Measurements from ENCODE around the gene FRMD4B. TPM values are rescaled to one million over a fixed set of nuclear protein-coding genes. Genes with fewer than 3 reads are reported as not detected.

The FRMD4B gene
- total and polyA plus RNA-seq, 2 experiments from 2014 or later = 6.4 to 12.8 TPM

DNA sequence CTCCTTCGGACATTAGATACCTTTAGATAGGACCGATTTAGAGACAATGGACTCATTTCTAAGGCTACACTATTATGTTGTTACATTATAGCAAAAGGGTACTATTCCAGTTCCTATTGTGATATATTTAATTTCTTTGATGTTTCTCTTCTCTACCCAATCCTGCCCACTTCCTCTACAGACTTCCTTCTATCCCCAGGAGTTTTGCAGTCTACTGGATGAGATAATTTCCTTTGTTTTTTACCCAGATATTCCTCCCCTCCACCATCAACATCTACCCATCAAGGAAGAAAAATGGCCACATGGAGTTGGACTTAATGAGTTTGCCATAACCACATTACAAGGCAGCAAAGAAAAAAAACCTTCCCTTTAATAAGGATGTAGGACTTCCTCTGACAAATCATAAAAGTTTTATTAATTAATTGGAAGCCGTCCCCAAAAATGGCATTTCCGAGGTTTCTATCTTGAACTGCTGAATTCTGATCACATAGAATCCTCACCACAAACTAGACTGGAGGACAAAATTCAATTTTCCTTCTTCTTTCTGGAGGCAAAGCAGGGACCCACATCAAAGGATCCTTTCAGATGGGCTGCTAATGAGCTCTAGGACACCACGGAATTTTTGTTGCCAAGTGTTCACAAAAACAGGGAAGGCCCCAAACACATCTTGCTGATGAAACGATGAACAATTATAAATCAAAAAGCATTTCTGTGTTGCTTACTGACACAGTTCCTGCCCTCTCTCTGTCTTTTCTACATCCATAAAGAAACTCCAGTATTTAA is 33.4 kb downstream of the FRMD4B start (continued):
- TF ChIP-seq, protein P1, sequence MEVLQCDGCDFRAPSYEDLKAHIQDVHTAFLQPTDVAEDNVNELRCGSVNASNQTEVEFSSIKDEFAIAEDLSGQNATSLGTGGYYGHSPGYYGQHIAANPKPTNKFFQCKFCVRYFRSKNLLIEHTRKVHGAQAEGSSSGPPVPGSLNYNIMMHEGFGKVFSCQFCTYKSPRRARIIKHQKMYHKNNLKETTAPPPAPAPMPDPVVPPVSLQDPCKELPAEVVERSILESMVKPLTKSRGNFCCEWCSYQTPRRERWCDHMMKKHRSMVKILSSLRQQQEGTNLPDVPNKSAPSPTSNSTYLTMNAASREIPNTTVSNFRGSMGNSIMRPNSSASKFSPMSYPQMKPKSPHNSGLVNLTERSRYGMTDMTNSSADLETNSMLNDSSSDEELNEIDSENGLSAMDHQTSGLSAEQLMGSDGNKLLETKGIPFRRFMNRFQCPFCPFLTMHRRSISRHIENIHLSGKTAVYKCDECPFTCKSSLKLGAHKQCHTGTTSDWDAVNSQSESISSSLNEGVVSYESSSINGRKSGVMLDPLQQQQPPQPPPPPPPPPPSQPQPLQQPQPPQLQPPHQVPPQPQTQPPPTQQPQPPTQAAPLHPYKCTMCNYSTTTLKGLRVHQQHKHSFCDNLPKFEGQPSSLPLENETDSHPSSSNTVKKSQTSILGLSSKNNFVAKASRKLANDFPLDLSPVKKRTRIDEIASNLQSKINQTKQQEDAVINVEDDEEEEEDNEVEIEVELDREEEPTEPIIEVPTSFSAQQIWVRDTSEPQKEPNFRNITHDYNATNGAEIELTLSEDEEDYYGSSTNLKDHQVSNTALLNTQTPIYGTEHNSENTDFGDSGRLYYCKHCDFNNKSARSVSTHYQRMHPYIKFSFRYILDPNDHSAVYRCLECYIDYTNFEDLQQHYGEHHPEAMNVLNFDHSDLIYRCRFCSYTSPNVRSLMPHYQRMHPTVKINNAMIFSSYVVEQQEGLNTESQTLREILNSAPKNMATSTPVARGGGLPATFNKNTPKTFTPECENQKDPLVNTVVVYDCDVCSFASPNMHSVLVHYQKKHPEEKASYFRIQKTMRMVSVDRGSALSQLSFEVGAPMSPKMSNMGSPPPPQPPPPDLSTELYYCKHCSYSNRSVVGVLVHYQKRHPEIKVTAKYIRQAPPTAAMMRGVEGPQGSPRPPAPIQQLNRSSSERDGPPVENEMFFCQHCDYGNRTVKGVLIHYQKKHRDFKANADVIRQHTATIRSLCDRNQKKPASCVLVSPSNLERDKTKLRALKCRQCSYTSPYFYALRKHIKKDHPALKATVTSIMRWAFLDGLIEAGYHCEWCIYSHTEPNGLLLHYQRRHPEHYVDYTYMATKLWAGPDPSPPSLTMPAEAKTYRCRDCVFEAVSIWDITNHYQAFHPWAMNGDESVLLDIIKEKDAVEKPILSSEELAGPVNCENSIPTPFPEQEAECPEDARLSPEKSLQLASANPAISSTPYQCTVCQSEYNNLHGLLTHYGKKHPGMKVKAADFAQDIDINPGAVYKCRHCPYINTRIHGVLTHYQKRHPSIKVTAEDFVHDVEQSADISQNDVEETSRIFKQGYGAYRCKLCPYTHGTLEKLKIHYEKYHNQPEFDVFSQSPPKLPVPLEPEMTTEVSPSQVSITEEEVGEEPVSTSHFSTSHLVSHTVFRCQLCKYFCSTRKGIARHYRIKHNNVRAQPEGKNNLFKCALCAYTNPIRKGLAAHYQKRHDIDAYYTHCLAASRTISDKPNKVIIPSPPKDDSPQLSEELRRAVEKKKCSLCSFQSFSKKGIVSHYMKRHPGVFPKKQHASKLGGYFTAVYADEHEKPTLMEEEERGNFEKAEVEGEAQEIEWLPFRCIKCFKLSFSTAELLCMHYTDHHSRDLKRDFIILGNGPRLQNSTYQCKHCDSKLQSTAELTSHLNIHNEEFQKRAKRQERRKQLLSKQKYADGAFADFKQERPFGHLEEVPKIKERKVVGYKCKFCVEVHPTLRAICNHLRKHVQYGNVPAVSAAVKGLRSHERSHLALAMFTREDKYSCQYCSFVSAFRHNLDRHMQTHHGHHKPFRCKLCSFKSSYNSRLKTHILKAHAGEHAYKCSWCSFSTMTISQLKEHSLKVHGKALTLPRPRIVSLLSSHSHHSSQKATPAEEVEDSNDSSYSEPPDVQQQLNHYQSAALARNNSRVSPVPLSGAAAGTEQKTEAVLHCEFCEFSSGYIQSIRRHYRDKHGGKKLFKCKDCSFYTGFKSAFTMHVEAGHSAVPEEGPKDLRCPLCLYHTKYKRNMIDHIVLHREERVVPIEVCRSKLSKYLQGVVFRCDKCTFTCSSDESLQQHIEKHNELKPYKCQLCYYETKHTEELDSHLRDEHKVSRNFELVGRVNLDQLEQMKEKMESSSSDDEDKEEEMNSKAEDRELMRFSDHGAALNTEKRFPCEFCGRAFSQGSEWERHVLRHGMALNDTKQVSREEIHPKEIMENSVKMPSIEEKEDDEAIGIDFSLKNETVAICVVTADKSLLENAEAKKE (CRISPR knock-in tag; IDR thresholded peaks at IDR 0.05) = no peak
- TF ChIP-seq NANOG (IDR thresholded peaks at IDR 0.05; ENCODE audit: borderline replicate concordance) = no peak
- TF ChIP-seq, protein P2, sequence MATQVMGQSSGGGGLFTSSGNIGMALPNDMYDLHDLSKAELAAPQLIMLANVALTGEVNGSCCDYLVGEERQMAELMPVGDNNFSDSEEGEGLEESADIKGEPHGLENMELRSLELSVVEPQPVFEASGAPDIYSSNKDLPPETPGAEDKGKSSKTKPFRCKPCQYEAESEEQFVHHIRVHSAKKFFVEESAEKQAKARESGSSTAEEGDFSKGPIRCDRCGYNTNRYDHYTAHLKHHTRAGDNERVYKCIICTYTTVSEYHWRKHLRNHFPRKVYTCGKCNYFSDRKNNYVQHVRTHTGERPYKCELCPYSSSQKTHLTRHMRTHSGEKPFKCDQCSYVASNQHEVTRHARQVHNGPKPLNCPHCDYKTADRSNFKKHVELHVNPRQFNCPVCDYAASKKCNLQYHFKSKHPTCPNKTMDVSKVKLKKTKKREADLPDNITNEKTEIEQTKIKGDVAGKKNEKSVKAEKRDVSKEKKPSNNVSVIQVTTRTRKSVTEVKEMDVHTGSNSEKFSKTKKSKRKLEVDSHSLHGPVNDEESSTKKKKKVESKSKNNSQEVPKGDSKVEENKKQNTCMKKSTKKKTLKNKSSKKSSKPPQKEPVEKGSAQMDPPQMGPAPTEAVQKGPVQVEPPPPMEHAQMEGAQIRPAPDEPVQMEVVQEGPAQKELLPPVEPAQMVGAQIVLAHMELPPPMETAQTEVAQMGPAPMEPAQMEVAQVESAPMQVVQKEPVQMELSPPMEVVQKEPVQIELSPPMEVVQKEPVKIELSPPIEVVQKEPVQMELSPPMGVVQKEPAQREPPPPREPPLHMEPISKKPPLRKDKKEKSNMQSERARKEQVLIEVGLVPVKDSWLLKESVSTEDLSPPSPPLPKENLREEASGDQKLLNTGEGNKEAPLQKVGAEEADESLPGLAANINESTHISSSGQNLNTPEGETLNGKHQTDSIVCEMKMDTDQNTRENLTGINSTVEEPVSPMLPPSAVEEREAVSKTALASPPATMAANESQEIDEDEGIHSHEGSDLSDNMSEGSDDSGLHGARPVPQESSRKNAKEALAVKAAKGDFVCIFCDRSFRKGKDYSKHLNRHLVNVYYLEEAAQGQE (IDR thresholded peaks at IDR 0.05; ENCODE audit: unreplicated experiment) = no peak

DNA sequence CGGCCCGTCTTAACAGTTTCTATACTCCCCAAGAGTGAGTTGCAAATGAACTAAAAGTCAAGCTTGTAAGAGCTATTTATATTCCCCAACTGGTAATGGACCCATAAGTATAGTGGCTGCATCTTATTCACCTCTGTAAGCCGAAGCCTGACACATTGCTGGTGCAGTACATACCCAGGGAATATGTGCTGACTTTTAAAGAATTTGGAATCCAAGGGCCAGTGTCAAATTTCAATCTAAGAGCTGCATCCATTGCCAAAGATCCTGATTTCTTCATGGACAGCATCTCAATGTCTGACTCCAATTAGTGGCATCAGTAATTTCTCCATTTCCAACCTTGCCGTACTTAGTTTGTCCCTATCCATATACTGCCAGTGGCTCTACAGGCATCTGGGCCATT is 42.0 kb downstream of the FRMD4B start:
- no peaks in the 10 kb centered on the region for H3K79me2 ChIP-seq (replicated peaks; ENCODE audit: insufficient read depth)
- H3K4me1 ChIP-seq (ENCODE audit: insufficient read depth) = peaks cover 12% of the 10 kb centered on the region; the same call in 1 of the 2 replicates
- no peaks in the 10 kb centered on the region for H3K27me3 ChIP-seq (ENCODE audit: insufficient read depth)
- H3K36me3 Mint-ChIP-seq (ENCODE audit: low read depth) = peaks cover 3% of the 10 kb centered on the region; the same call in 1 of the 3 replicates
- ATAC-seq (no peak), DNase-seq (ENCODE audit: low spot score) (no peak)
- no peaks in the 10 kb centered on the region for H3K36me3 ChIP-seq (ENCODE audit: insufficient read depth)
- H3F3A ChIP-seq (replicated peaks; ENCODE audit: low read depth) = no peaks in the 10 kb centered on the region
- H3K4me1 Mint-ChIP-seq = peaks cover 9% of the 10 kb centered on the region
- H3K4me3 ChIP-seq = no peak overlapping the region
- H3K4me3 Mint-ChIP-seq = no peak overlapping the region
- H3K27ac Mint-ChIP-seq = no peak overlapping the region
- H2AFZ ChIP-seq = no peak overlapping the region
- H3K27ac ChIP-seq (ENCODE audit: low read depth) = no peak overlapping the region
- no peaks in the 10 kb centered on the region for H4K20me1 ChIP-seq (replicated peaks; ENCODE audit: insufficient read depth)
- no peak overlapping the region for H3K4me2 ChIP-seq
- H3K9me2 ChIP-seq (ENCODE audit: insufficient read depth) = no peaks in the 10 kb centered on the region
- H3K27me3 Mint-ChIP-seq (ENCODE audit: insufficient read depth, low read depth, poor library complexity) = no peaks in the 10 kb centered on the region
- peaks cover 26% of the 10 kb centered on the region for H3K9me3 Mint-ChIP-seq
- TF ChIP-seq NANOG (IDR thresholded peaks at IDR 0.05; ENCODE audit: borderline replicate concordance) (no peak), EZH2phosphoT487 (IDR thresholded peaks at IDR 0.05; ENCODE audit: unreplicated experiment) (no peak)
- TF ChIP-seq, protein P1 (CRISPR knock-in tag; IDR thresholded peaks at IDR 0.05) = no peak
